RPMI7951 (cell line): Measurements from ENCODE around the gene EI24. TPM values are rescaled to one million over a fixed set of nuclear protein-coding genes. Genes with fewer than 3 reads are reported as not detected.
"Not testable (repeated sequence)": the region's sequence is repeated elsewhere in the genome, so short reads cannot be mapped to it uniquely, and the experiment has no call there.

Source experiments
- DNase-seq: peaks from one replicate; pipeline ENCODE4 v3.0.0-alpha.2; 2012; ENCODE audit warnings: low read depth
- total RNA-seq: library from RNA; depleted of rRNA; stranded (reverse); fragments of >200 nt; shearing (Covaris generic); gene quantifications from 2 replicates; pipeline ENCODE4 v1.2.3, GENCODE V29; 2014; rRNA removed

EI24 gene
- total RNA-seq, result 112 and 113 TPM in 2 replicates

GRCh38 chr11:125568970-125569914 is at the start of gene EI24:
Gene EI24 (plus strand): TSS chr11:125569477. CDS start chr11:125572528, 3,051 bp downstream.
- peak; percentile 93 for DNase-seq

GRCh38 chr11:125519860-125520834 is 49.1 kb upstream of the EI24 start:
- DNase-seq, result no peak

GRCh38 chr11:125525303-125525702 is 44.0 kb upstream of the EI24 start:
- DNase-seq, result no peak

GRCh38 chr11:125532668-125533067 is 36.6 kb upstream of the EI24 start:
- no peak for DNase-seq

- DNase-seq, result no peak
Measured at GRCh38 chr11:125535585-125535984, 33.7 kb upstream of the EI24 start.

GRCh38 chr11:125536834-125537233 is 32.4 kb upstream of the EI24 start:
- DNase-seq, result not testable (repeated sequence)

- no peak for DNase-seq
Measured at GRCh38 chr11:125542709-125543108, 26.6 kb upstream of the EI24 start.

GRCh38 chr11:125550780-125551179 is 18.5 kb upstream of the EI24 start:
- DNase-seq, result no peak

- no peak for DNase-seq
Measured at GRCh38 chr11:125551835-125552342, 17.4 kb upstream of the EI24 start.

- DNase-seq, result no peak
Measured at GRCh38 chr11:125552927-125553326, 16.4 kb upstream of the EI24 start.

GRCh38 chr11:125553357-125553756 is 15.9 kb upstream of the EI24 start:
- no peak for DNase-seq

GRCh38 chr11:125554038-125554437 is 15.2 kb upstream of the EI24 start:
- no peak for DNase-seq

GRCh38 chr11:125559888-125560287 is 9.4 kb upstream of the EI24 start:
- no peak for DNase-seq

- DNase-seq, result no peak
Measured at GRCh38 chr11:125561924-125562323, 7.4 kb upstream of the EI24 start.

- DNase-seq, result no peak
Measured at GRCh38 chr11:125562430-125562829, 6.8 kb upstream of the EI24 start.

- no peak for DNase-seq
Measured at GRCh38 chr11:125564357-125564756, 4.9 kb upstream of the EI24 start.

- no peak for DNase-seq
Measured at GRCh38 chr11:125566235-125566634, 3.0 kb upstream of the EI24 start.

- no peak for DNase-seq
Measured at GRCh38 chr11:125569915-125570621, 791 bp downstream of the EI24 start.

GRCh38 chr11:125570952-125571351 is 1.7 kb downstream of the EI24 start:
- DNase-seq, result no peak

GRCh38 chr11:125572916-125573315 is 3.6 kb downstream of the EI24 start:
- DNase-seq, result no peak

- DNase-seq, result not testable (repeated sequence)
Measured at GRCh38 chr11:125577181-125577580, 7.9 kb downstream of the EI24 start.
